Osteoblast (primary cell): Measurements from ENCODE around the gene AUTS2. TPM values are rescaled to one million over a fixed set of nuclear protein-coding genes. Genes with fewer than 3 reads are reported as not detected.

Source experiments
- DNase-seq: peaks from one replicate; pipeline ENCODE4 v3.0.0; 2011; ENCODE audit warnings: low spot score, mixed read lengths; ENCODE audit not compliant: insufficient read length; ENCODE audit errors: missing footprints
- H2AFZ ChIP-seq: 2 replicates; pipeline ENCODE4 v1.6.0; 2011; ENCODE audit warnings: mild to moderate bottlenecking, low read length
- H3K27ac ChIP-seq: 2 replicates; pipeline ENCODE4 v1.5.1; 2011; ENCODE audit warnings: mild to moderate bottlenecking, low read depth, low read length, moderate library complexity
- H3K27me3 ChIP-seq: 2 replicates; pipeline ENCODE4 v1.6.0; 2012; ENCODE audit warnings: mild to moderate bottlenecking, control low read depth, inconsistent platforms, low read length, moderate library complexity; ENCODE audit not compliant: insufficient read depth
- H3K36me3 ChIP-seq: 2 replicates; pipeline ENCODE4 v1.5.1; 2011; ENCODE audit warnings: mild to moderate bottlenecking, low read length, control low read depth, moderate library complexity; ENCODE audit not compliant: insufficient read depth
- H3K4me1 ChIP-seq: 2 replicates; pipeline ENCODE4 v1.5.1; 2011; ENCODE audit warnings: mild to moderate bottlenecking, low read length, control low read depth, moderate library complexity; ENCODE audit not compliant: insufficient read depth
- H3K4me2 ChIP-seq: 2 replicates; pipeline ENCODE4 v1.6.0; 2011; ENCODE audit warnings: mild to moderate bottlenecking, low read length; ENCODE audit not compliant: insufficient read depth
- H3K4me3 ChIP-seq: fragments of 200-600 bp; sonication (generic); 3 replicates; pipeline ENCODE4 v1.5.1; 2012; ENCODE audit warnings: mild to moderate bottlenecking, low read length, inconsistent platforms; ENCODE audit not compliant: insufficient read depth
- H3K79me2 ChIP-seq: 2 replicates; pipeline ENCODE4 v1.6.0; 2012; ENCODE audit warnings: mild to moderate bottlenecking, low read length, control low read depth, inconsistent platforms; ENCODE audit not compliant: insufficient read depth
- H3K9me3 ChIP-seq: 2 replicates; pipeline ENCODE4 v1.5.1; 2011; ENCODE audit warnings: low read depth, low read length, control low read depth
- H4K20me1 ChIP-seq: 2 replicates; pipeline ENCODE4 v1.6.0; 2012; ENCODE audit warnings: mild to moderate bottlenecking, low read length, control low read depth; ENCODE audit not compliant: insufficient read depth
- CTCF ChIP-seq: IDR thresholded peaks from 2 replicates; pipeline ENCODE4 v1.5.1; 2011; ENCODE audit warnings: mild to moderate bottlenecking, low read depth, low read length, moderate library complexity; ENCODE audit errors: extremely low read depth
- total RNA-seq: library from RNA; depleted of rRNA; stranded (reverse); fragments of >200 nt; gene quantifications from 2 replicates; pipeline ENCODE4 v1.2.3, GENCODE V29; 2012

Gene AUTS2
- total RNA-seq, 1 donor = 15.2 TPM

- H3K36me3 ChIP-seq = no peaks in the 10 kb centered on the region
- no peaks in the 10 kb centered on the region for H3K4me1 ChIP-seq
- no peak overlapping the region for H3K4me2 ChIP-seq
- H3K9me3 ChIP-seq = no peaks in the 10 kb centered on the region
- no peak for DNase-seq
- H4K20me1 ChIP-seq = peaks cover 2% of the 10 kb centered on the region
- TF ChIP-seq CTCF = no peak
- H3K79me2 ChIP-seq = no peaks in the 10 kb centered on the region
- H2AFZ ChIP-seq = no peak overlapping the region
- no peak overlapping the region for H3K27ac ChIP-seq
- no peaks in the 10 kb centered on the region for H3K27me3 ChIP-seq
- no peak overlapping the region for H3K4me3 ChIP-seq
These were observed 417.9 kb downstream of the AUTS2 start for GRCh38 chr7:70016044-70016770.

- no peak overlapping the region for H2AFZ ChIP-seq
These were observed 419.1 kb downstream of the AUTS2 start for GRCh38 chr7:70017357-70017756.

GRCh38 chr7:70018700-70019099 lies 420.4 kb downstream of the AUTS2 start:
- Histone ChIP-seq H3K27me3 (no peaks in the 10 kb centered on the region), H3K4me2 (no peak overlapping the region), H3K4me1 (no peaks in the 10 kb centered on the region), H3K36me3 (no peaks in the 10 kb centered on the region), H3K79me2 (no peaks in the 10 kb centered on the region), H2AFZ (no peak overlapping the region), H3K4me3 (no peak overlapping the region), H4K20me1 (no peaks in the 10 kb centered on the region), H3K27ac (no peak overlapping the region), H3K9me3 (no peaks in the 10 kb centered on the region)
- no peak for DNase-seq
- TF ChIP-seq CTCF = no peak

More at GRCh38 chr7:70017357-70017756, 419.1 kb downstream of the AUTS2 start:
- H3K27me3 ChIP-seq = no peaks in the 10 kb centered on the region
- H3K4me3 ChIP-seq = no peak overlapping the region
- H4K20me1 ChIP-seq = no peaks in the 10 kb centered on the region
- no peaks in the 10 kb centered on the region for H3K36me3 ChIP-seq
- no peak for TF ChIP-seq CTCF
- H3K4me1 ChIP-seq = no peaks in the 10 kb centered on the region
- no peaks in the 10 kb centered on the region for H3K9me3 ChIP-seq
- no peak for DNase-seq
- no peaks in the 10 kb centered on the region for H3K79me2 ChIP-seq
- H3K27ac ChIP-seq = no peak overlapping the region
- no peak overlapping the region for H3K4me2 ChIP-seq

- Histone ChIP-seq H3K4me3 (no peak overlapping the region), H3K27me3 (no peaks in the 10 kb centered on the region), H4K20me1 (peaks cover 2% of the 10 kb centered on the region), H3K4me2 (no peak overlapping the region), H3K9me3 (no peaks in the 10 kb centered on the region), H3K4me1 (no peaks in the 10 kb centered on the region), H3K27ac (no peak overlapping the region), H2AFZ (no peak overlapping the region), H3K36me3 (no peaks in the 10 kb centered on the region), H3K79me2 (no peaks in the 10 kb centered on the region)
- DNase-seq = no peak
- TF ChIP-seq CTCF = no peak
These were observed 429.6 kb downstream of the AUTS2 start for GRCh38 chr7:70027867-70028266.
